Mesendoderm (in vitro differentiated cells): ENCODE data around the gene FTO.

ENCODE experiments used
- DNase-seq: peaks from one replicate; pipeline ENCODE4 v3.0.0; 2013
- H2AK5ac ChIP-seq: 2 replicates; pipeline ENCODE4 v1.6.1; 2013; ENCODE audit warnings: low read length, inconsistent platforms
- H2BK120ac ChIP-seq: 2 replicates; pipeline ENCODE4 v1.6.1; 2013; ENCODE audit warnings: low read depth, mild to moderate bottlenecking, low read length, moderate library complexity, mixed read lengths
- H2BK15ac ChIP-seq: replicated peaks from 2 replicates; pipeline ENCODE4 v1.6.1; 2013; ENCODE audit warnings: low read depth, mild to moderate bottlenecking, moderate library complexity
- H2BK5ac ChIP-seq: 2 replicates; pipeline ENCODE4 v1.6.1; 2013; ENCODE audit warnings: low read length, inconsistent platforms
- H3K18ac ChIP-seq: 2 replicates; pipeline ENCODE4 v1.6.1; 2013; ENCODE audit warnings: mild to moderate bottlenecking, low read length, mixed read lengths
- H3K23ac ChIP-seq: one replicate; pipeline ENCODE4 v1.6.1; 2013; ENCODE audit warnings: low read length
- H3K27ac ChIP-seq: 2 replicates; pipeline ENCODE4 v1.5.1; 2013; ENCODE audit warnings: low read depth, mild to moderate bottlenecking, inconsistent platforms, low read length, moderate library complexity
- H3K27me3 ChIP-seq: 2 replicates; pipeline ENCODE4 v1.6.1; 2013; ENCODE audit warnings: low read length, control low read depth, mild to moderate bottlenecking, inconsistent platforms; ENCODE audit not compliant: insufficient read depth, poor library complexity
- H3K36me3 ChIP-seq: 2 replicates; pipeline ENCODE4 v1.6.1; 2013; ENCODE audit warnings: low read length, inconsistent platforms; ENCODE audit not compliant: control insufficient read depth, insufficient read depth
- H3K4ac ChIP-seq: one replicate; pipeline ENCODE4 v1.6.1; 2013; ENCODE audit warnings: low read depth, mild to moderate bottlenecking, low read length, moderate library complexity
- H3K4me1 ChIP-seq: 2 replicates; pipeline ENCODE4 v1.6.1; 2013; ENCODE audit warnings: low read depth, low read length, inconsistent platforms; ENCODE audit not compliant: control insufficient read depth
- H3K4me2 ChIP-seq: 2 replicates; pipeline ENCODE4 v1.6.1; 2013; ENCODE audit warnings: low read length
- H3K4me3 ChIP-seq: 2 replicates; pipeline ENCODE4 v1.5.1; 2013; ENCODE audit warnings: mild to moderate bottlenecking, low read length
- H3K56ac ChIP-seq: one replicate; pipeline ENCODE4 v1.6.1; 2013; ENCODE audit warnings: low read length
- H3K79me1 ChIP-seq: 2 replicates; pipeline ENCODE4 v1.6.1; 2013; ENCODE audit warnings: low read length, inconsistent platforms
- H3K79me2 ChIP-seq: 2 replicates; pipeline ENCODE4 v1.6.1; 2013; ENCODE audit warnings: mild to moderate bottlenecking, low read length; ENCODE audit not compliant: control insufficient read depth, insufficient read depth
- H3K9ac ChIP-seq: 2 replicates; pipeline ENCODE4 v1.6.1; 2013; ENCODE audit warnings: low read length, inconsistent platforms
- H4K5ac ChIP-seq: one replicate; pipeline ENCODE4 v1.6.1; 2013; ENCODE audit warnings: low read length
- H4K8ac ChIP-seq: one replicate; pipeline ENCODE4 v1.6.1; 2013; ENCODE audit warnings: low read depth, mild to moderate bottlenecking, control low read depth, low read length, moderate library complexity
- WGBS: extraction: QIAGEN DNeasy Blood & Tissue Kit; methylation state at CpG from one replicate; pipeline ENCODE4 v1.1.7; 2013; ENCODE audit warnings: low lambda C conversion rate, missing lambda C conversion rate; ENCODE audit not compliant: insufficient coverage; ENCODE audit errors: extremely low coverage; 5-methylcytosine and 5-hydroxymethylcytosine counted together

Gene FTO

GRCh38 chr16:54030451-54030850 is 326.5 kb downstream of the FTO start:
- Histone ChIP-seq H2BK120ac (no peak overlapping the region), H2BK15ac (no peak overlapping the region), H3K4me1 (peaks cover 1% of the 10 kb centered on the region), H2BK5ac (no peak overlapping the region), H3K56ac (no peak overlapping the region), H3K23ac (no peak overlapping the region), H4K8ac (no peak overlapping the region), H3K4me3 (no peak overlapping the region), H4K5ac (no peak overlapping the region), H3K36me3 (no peaks in the 10 kb centered on the region), H3K18ac (no peak overlapping the region), H3K27ac (no peak overlapping the region), H3K27me3 (no peaks in the 10 kb centered on the region), H3K9ac (no peak overlapping the region), H3K4ac (no peak overlapping the region), H3K4me2 (no peak overlapping the region), H3K79me2 (no peaks in the 10 kb centered on the region), H2AK5ac (no peak overlapping the region), H3K79me1 (no peaks in the 10 kb centered on the region)
- DNase-seq: no peak
- no CpG with 5 or more reads among the region's 1 CpG for WGBS

GRCh38 chr16:54031107-54031760 is 327.3 kb downstream of the FTO start:
- DNase-seq: no peak
- H2BK5ac ChIP-seq: no peak overlapping the region
- no peak overlapping the region for H3K9ac ChIP-seq
- H3K23ac ChIP-seq: no peak overlapping the region
- no peak overlapping the region for H3K4me3 ChIP-seq
- H3K36me3 ChIP-seq: no peaks in the 10 kb centered on the region
- no peak overlapping the region for H2AK5ac ChIP-seq
- WGBS: no CpG with 5 or more reads among the region's 5 CpGs
- H3K18ac ChIP-seq: no peak overlapping the region
- no peaks in the 10 kb centered on the region for H3K27me3 ChIP-seq
- no peak overlapping the region for H3K56ac ChIP-seq
- H3K79me2 ChIP-seq: no peaks in the 10 kb centered on the region
- no peak overlapping the region for H2BK15ac ChIP-seq
- H2BK120ac ChIP-seq: no peak overlapping the region
- no peak overlapping the region for H3K27ac ChIP-seq
- H3K4me2 ChIP-seq: no peak overlapping the region
- H3K79me1 ChIP-seq: no peaks in the 10 kb centered on the region
- H4K5ac ChIP-seq: no peak overlapping the region
- peaks cover 1% of the 10 kb centered on the region for H3K4me1 ChIP-seq
- no peak overlapping the region for H3K4ac ChIP-seq
- H4K8ac ChIP-seq: no peak overlapping the region

DNA sequence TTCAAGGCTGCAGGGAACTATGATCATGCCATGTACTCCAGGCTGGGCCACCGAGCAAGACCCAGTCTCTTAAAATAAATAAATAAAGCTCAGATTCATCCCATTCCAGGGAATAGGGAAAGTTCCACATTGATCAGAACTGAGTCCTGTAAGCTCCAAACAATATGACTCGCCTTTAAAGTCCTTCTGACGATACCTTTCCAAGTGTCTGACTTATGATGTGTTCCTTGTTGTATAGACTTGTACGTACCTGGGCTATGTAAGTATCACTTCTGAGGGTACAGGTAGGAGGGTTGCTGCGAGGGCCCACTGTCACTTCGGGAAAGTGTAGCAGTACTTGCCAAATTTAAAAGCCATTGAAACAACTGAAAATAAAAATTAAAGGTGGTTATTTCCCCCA is 329.8 kb downstream of the FTO start:
- H3K79me1 ChIP-seq: no peaks in the 10 kb centered on the region
- WGBS: no CpG with 5 or more reads among the region's 6 CpGs
- H3K56ac ChIP-seq: no peak overlapping the region
- no peak overlapping the region for H4K5ac ChIP-seq
- H3K4me2 ChIP-seq: no peak overlapping the region
- no peak overlapping the region for H4K8ac ChIP-seq
- DNase-seq: no peak
- H2BK5ac ChIP-seq: no peak overlapping the region
- H3K4ac ChIP-seq: no peak overlapping the region
- H2BK120ac ChIP-seq: no peak overlapping the region
- no peak overlapping the region for H3K23ac ChIP-seq
- H3K4me3 ChIP-seq: no peak overlapping the region
- H2BK15ac ChIP-seq: no peak overlapping the region
- H3K18ac ChIP-seq: no peak overlapping the region
- no peak overlapping the region for H3K9ac ChIP-seq
- no peak overlapping the region for H2AK5ac ChIP-seq
- no peaks in the 10 kb centered on the region for H3K36me3 ChIP-seq
- H3K4me1 ChIP-seq: no peaks in the 10 kb centered on the region
- no peaks in the 10 kb centered on the region for H3K79me2 ChIP-seq
- H3K27me3 ChIP-seq: no peaks in the 10 kb centered on the region
- no peak overlapping the region for H3K27ac ChIP-seq

DNA sequence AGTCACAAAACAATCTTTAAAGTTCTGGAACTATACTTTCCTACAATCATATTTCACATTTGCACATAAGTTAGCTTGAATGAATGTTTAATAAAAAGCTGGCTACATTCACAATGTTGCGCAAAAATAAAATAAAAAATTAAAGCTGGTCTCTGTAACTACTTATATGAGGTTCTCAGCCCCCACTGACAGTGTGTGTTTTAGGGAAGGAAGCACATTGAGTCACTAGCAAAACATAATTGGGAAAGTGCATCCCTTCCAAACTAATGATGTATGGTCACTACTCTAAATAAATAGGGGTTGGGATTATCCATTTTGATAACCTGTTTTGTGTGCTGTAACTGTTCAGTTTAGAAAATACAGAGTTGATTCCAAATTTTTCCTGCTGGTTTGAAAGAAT is 330.7 kb downstream of the FTO start:
- Histone ChIP-seq H2BK5ac (no peak overlapping the region), H3K79me1 (no peaks in the 10 kb centered on the region), H3K79me2 (no peaks in the 10 kb centered on the region), H2BK15ac (no peak overlapping the region), H3K27me3 (no peaks in the 10 kb centered on the region), H3K4me1 (no peaks in the 10 kb centered on the region), H3K4me3 (no peak overlapping the region), H4K8ac (no peak overlapping the region), H3K56ac (no peak overlapping the region), H2BK120ac (no peak overlapping the region), H3K18ac (no peak overlapping the region), H3K9ac (no peak overlapping the region), H2AK5ac (no peak overlapping the region), H3K36me3 (no peaks in the 10 kb centered on the region), H3K27ac (no peak overlapping the region), H3K4ac (no peak overlapping the region), H3K4me2 (no peak overlapping the region), H4K5ac (no peak overlapping the region), H3K23ac (no peak overlapping the region)
- no peak for DNase-seq
- WGBS: no CpG with 5 or more reads among the region's 1 CpG

GRCh38 chr16:54040480-54040879 is 336.5 kb downstream of the FTO start:
- H3K4ac ChIP-seq: no peak overlapping the region
- WGBS: no CpG with 5 or more reads among the region's 5 CpGs
- no peaks in the 10 kb centered on the region for H3K27me3 ChIP-seq
- H4K8ac ChIP-seq: no peak overlapping the region
- H3K9ac ChIP-seq: no peak overlapping the region
- no peak overlapping the region for H3K18ac ChIP-seq
- H3K4me1 ChIP-seq: peaks cover 2% of the 10 kb centered on the region
- no peak overlapping the region for H3K4me3 ChIP-seq
- H3K79me2 ChIP-seq: no peaks in the 10 kb centered on the region
- no peaks in the 10 kb centered on the region for H3K79me1 ChIP-seq
- H3K36me3 ChIP-seq: no peaks in the 10 kb centered on the region
- no peak overlapping the region for H3K27ac ChIP-seq
- H2BK120ac ChIP-seq: no peak overlapping the region
- no peak overlapping the region for H2BK15ac ChIP-seq
- DNase-seq: peak; percentile 22
- H3K23ac ChIP-seq: no peak overlapping the region
- no peak overlapping the region for H2BK5ac ChIP-seq
- peak overlapping the region; percentile 6 for H3K56ac ChIP-seq
- H3K4me2 ChIP-seq: no peak overlapping the region
- no peak overlapping the region for H4K5ac ChIP-seq
- H2AK5ac ChIP-seq: no peak overlapping the region

DNA sequence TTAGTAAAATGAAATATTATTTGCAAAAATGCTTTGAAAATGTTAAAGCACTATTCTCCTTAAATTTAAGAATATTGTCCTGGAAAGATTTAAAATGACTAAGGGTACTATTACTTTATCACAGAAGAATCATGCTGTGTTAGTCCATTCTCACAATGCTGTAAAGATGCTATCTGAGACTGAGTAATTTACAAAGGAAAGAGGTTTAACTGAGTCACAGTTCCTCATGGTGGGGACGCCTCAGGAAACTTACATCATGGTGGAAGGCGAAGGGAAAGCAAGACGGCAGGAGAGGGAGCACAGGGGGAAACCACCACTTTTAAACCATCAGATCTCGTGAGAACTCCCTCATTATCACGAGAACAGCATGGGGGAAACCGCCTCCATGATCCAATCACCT is 337.0 kb downstream of the FTO start:
- H4K5ac ChIP-seq: no peak overlapping the region
- no peak overlapping the region for H3K4ac ChIP-seq
- no peaks in the 10 kb centered on the region for H3K79me2 ChIP-seq
- no peak overlapping the region for H3K18ac ChIP-seq
- no peak overlapping the region for H3K4me3 ChIP-seq
- H2BK5ac ChIP-seq: no peak overlapping the region
- no peaks in the 10 kb centered on the region for H3K36me3 ChIP-seq
- no peak overlapping the region for H3K4me2 ChIP-seq
- H3K4me1 ChIP-seq: peaks cover 2% of the 10 kb centered on the region
- DNase-seq: peak; percentile 56
- no peak overlapping the region for H3K23ac ChIP-seq
- no CpG with 5 or more reads among the region's 6 CpGs for WGBS
- no peaks in the 10 kb centered on the region for H3K79me1 ChIP-seq
- H2BK15ac ChIP-seq: no peak overlapping the region
- no peaks in the 10 kb centered on the region for H3K27me3 ChIP-seq
- H4K8ac ChIP-seq: no peak overlapping the region
- H3K56ac ChIP-seq: no peak overlapping the region
- no peak overlapping the region for H2AK5ac ChIP-seq
- H2BK120ac ChIP-seq: no peak overlapping the region
- no peak overlapping the region for H3K27ac ChIP-seq
- no peak overlapping the region for H3K9ac ChIP-seq
